Cortex of kidney (tissue), 1 donor: ENCODE data around the gene CALCB.

ENCODE experiments used
- DNase-seq: peaks from one replicate; lab custom pipeline; 2025; lab: John Stamatoyannopoulos, UW

Gene CALCB

DNA sequence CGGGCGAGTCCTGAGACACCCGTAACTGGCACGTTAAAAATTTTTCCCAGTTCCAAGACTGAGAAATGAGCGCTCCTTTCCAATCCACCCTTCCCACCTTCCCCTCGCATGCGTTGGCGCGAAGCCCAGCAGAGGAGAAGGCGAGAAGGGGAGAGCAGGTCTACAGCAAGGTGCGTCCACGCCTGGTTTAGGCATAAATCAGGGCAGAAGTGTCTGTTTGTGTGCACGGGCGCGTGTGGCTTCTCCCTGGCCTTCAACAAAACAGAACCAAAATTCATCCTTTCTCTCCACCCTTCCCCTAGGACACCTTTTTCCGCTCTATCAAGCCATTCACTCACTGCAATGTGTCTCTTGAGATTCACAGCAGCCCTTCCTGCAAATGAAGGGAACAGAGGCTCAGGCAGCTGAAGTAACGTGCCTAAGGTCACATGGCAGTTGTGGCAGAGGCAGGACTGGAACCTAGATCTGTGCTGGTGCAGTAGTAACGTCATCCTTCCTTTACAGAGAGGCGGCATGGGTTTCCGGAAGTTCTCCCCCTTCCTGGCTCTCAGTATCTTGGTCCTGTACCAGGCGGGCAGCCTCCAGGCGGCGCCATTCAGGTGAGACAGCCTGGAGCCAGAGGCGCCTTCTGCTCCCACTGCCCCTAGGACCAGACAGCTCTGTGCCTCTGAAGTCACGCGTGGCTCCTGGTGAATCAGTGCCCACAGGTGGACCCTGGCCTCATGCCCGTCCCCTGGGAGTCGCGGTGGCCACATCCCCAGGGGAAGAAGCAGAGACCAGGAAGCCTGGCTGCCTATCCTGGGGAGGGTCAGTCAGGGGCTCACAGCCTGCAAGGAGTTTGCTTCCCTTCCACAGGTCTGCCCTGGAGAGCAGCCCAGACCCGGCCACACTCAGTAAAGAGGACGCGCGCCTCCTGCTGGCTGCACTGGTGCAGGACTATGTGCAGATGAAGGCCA is 1.1 kb downstream of the CALCB start:
- no peak for DNase-seq

DNA sequence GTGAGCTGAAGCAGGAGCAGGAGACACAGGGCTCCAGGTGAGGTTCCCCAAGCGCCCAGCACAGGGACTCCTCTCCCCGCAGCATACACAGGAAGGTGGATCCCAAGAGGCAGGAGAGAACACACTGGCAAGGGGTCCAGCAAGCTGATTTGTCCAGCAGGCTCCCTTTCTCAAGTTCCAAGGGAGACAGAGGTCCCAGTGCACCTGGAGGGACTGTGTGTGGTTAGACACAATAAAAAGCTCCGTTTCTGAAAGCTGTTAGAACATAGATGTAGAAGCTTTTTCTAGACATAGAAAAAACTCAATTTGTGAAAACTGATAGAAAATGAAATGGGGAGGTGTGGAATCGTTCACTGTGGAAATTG is 1.8 kb downstream of the CALCB start:
- no peak for DNase-seq

DNA sequence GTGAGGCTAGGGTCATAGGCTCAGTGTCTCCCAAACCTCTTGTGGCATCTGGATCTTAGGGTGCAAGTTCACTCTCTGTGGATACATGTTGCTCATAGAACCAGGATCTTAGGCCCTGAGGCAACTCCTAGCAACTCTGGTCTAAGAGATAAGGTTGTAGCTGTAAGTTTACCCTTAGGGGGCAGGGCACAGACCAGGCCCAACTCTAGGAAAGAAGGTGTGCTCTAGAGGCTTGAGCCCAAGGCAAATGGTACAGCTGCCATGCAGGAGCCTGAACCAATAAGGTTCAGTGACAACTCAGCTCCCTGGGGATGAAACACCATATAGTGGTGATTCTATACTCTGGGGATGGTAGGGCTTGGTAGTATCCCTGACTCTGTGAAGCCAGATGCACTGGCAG is 17.8 kb downstream of the CALCB start:
- DNase-seq: no peak

DNA sequence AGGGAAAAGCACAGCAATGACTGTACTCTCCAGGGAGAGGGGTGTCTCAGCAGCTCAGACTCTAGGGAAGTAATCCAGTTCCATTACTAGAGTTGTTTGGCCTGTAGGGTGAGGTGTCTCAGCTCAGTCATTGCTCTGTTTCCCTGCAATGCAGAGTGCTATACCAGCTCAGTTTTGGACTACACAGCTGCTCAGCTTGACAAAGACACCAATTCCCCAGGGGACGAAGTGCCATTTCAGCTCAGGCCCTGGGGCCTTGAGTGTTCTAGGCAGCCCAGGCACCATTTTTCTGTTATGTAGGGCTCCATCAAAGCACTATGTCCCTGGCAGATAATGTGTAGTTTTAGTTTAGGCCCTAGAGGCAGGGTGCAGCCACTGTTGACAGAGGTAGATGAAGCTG is 18.2 kb downstream of the CALCB start:
- no peak for DNase-seq

DNA sequence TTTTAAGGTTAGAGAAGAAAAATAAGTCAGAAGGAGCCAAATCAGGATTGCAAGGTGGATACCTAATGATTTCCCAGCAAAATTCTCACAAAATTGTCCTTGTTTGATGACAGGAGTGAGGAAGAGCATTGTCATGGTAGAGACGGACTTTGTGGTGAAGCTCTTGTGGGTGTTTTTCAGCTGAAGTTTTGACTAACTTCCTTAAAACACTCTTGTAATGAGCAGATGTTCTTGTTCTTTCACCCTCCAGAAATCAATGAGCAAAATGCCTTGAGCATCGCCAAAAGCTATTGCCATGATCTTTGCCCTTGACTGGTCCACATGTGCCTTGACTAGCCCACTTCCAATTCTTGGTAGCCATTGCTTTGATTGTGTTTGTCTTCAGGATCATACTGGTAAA is 20.0 kb downstream of the CALCB start:
- no peak for DNase-seq

DNA sequence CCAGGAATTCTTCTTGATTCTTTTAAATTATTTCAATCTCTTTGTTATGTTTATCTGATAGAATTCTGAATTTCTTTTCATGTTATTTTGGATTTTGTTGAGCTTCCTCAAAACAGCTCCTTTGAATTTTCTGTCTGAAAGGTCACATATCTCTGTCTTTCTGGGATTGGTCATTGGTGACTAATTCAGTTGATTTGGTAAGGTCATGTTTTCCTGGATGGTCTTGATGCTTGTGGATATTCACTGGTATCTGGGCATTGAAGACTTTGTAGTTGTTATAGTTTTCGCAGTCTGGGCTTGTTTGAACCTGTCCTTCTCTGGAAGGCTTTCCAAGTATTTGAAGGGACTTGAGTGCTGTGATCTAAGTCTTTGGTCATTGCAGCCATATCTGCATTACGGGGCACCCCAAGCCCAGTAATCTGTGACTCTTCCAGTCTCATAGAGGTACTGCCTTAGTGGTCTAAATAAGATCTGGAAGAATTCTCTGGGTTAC is 22.4 kb downstream of the CALCB start:
- no peak for DNase-seq

DNA sequence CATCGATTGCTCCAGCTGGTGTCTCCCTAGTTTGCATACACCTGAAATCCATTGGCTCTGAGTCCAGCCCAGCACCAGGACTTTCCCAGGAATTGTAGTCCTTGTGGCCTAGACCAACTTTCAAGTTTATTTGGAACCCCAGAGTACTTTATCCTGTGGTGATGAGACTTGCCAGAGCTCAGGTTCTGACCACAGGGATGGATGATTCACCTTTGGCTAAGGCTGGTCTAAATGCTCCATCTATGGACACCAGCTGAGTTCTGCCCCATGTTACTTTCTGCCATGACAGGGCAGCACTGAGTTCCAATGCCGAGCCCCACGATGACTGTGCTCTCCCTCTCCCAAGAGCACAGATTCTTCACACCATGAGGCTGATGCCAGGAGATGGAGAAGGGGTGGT is 24.0 kb downstream of the CALCB start:
- DNase-seq: no peak

DNA sequence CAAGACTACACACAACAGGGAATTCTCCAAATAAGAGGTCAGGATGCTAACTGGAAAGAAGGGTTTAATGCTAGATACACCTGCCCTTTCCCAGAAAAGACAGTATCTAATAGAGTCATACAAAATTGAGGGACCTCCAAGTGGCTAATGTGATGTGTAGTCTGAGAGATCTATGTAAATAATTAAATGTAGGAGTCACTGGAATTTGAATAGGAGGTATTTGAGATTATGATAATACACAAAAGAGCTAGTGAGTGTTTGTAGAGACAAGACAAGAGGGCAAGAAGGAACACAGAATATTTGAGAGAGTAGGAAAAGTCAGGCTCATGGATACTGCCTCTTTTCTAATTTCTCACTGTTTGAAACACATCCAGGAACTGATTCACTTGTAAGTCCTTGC is 25.9 kb downstream of the CALCB start:
- no peak for DNase-seq

DNA sequence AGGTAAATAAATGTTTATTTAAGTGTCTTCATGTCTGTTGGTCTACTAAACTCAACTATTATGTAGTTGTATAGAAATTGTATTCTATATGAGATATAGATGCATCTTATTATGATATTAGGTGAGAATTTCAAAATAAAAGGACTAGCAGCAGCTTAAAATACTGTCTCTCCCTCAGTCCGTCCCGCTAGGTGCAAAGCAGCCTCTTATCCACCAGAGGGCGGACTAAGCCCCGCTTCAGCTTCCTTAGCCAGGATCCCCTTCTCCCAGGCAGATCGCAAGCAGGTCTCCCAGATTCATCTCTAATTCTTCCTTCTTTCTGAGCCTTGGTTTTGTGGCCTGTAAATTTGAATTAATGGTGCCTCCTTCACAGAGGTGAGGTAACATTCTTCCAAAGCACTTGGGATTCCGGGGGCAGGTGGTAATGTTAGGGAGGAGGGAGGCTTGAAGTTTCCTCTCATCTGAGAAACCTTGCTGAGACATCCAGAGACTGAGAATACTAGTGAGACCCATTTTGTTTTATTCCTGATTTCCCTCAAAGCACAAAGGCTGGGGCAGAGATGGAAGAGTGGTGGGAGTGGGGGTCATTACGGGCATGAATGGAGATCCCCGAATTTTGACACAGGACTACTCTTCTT is 27.8 kb downstream of the CALCB start:
- DNase-seq: no peak

DNA sequence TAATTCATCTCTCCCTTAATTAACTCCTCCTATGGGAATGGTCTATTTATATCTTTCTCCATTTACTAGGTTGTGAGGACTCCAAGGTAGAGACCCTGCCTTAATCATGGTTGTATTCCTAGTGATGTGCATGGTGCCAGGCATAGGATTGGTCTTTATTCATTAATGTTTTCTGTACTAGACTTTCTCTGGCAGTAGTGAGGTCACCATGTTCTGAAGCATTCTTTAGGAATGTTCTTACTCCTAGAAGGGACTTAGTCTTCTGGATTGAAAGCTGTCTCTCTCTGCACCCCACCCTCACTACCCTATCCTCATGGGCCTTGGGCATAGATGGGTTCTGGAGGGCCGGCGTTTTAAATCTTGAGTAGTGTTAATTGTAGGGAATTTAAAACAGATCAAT is 30.8 kb downstream of the CALCB start:
- no peak for DNase-seq

DNA sequence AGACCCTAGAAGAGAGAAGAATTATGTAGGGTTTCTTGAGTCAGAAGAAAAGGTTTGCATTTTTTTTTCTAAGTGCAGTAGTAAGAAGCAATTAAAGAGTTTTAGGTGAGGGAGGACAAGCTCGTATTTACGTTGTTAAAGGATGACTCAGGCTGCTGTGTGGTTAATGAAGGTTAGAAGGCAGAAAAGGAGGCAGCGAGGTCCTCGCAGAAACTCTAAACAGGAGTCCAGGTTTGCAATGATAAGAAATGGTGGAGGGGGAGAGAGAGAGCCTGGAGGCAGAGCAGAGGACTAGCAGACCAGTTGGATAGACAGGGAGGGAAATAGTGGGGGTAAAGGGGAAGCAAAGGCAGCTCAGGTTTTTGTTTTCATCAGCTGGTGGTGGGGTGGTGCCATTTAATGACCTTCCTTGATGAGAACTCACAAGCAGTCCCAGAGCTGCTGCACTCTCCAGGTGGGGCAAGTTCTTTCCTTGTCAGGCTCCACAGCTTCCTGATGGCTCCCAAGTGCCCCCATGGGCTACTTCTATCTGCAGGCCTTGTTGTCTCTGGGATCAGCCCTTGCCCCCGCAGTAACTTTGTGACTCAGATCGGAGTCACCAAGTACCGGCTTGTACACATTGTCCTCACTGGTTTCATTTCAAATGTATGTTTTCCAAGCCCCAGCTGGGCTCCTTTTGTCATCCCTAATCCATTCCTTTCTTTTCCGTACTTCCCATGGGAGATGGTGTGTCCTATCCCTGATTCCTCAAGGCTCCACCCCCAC is 33.0 kb downstream of the CALCB start:
- no peak for DNase-seq

DNA sequence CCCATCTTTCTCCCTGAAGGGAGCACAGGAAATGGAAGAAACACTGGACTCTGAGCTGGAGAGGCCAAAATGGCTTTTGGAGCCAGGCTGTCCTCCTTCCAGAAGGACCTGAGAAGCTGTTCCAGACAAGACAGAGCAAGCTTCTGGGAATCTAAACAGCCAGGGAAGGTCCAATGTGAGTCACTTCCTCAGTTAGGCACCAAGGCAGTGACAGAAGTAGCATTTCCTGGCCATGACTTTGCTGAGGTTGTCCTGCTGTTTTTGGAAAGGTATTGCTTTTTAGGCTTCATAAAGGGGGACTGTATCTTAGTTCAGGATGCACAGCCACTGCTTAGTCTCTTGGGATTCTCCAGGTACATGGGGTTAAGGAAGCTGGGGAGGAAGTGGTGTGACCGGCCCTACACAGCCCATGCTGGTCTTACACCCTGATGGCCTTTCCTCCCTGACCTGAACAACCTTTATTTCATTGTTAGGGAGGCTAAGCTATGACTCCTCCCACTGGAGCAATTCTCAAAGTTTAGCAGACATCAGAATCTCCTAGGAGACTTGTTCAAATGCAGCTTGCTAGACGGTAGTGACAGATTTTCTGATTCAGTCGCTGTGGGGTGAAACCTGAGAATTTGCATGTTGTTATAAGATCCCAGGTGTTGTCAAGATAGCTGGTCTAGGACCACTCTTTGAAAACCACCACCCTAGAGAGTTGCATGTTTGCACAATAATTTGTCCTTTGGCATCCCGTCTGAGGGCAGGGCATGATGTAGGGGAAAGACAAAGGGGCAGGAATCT is 34.5 kb downstream of the CALCB start:
- no peak for DNase-seq

DNA sequence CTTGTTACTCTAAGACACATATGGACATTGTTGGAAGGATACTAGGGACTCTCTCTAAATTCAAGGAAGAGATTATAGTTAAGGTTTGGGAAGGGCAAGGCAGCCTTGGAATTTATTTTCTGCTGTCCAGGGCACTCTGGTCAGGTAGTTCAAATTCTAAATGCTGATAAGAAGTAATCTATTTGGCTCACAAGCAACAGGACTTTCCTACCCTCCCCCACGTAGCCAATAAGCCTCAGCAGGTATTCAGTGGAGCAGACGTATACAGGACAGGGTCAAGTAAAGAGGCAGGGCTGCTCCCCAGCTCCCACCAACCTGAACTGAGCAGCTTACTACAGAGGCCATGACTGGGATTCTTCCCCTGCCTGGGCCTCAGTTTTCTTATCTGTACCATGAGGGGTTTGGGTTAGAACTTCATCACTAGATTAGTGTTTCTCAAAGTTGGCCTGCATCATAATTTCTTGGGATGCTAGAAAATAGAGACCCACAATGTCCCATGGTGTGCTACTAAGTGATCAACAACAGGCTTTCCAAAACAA is 35.3 kb downstream of the CALCB start:
- DNase-seq: no peak

DNA sequence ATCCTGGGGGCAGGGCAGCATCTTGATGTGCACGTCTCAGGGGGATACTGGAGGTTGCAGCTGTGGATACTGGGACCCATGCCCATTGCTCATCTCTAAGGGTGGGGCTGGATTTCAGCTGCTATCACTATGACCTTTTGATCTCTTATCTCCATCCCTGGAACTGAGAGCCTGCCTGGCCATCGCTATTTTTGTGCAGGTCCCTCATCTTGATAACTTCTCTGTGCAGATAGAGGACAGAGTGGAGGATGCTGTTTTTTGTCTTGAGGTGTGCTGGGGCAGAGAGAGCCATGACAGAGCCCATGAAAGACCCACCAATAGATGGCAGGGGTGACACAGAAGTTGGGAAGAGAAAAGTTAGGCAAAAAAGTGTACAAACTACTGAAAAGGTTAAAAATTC is 36.2 kb downstream of the CALCB start:
- no peak for DNase-seq

DNA sequence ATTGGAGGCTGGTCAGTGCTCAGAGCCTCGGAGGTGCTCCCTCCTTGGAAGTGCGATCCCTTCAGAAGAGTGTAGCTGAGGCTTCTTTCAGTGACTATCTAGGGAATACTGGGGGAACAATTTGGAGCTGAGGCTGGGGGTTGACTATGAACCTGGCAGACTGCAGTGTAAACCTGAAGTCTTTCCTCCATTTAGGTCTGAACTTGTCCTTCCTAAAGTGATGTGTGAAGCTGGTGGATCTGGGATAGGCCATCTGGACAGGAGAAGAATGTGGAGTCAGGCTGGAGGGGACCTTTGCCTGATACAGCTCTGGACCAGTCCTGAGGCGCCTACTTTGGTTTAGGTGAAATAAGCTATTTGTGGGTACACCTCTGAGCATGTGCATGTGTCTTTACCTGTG is 37.8 kb downstream of the CALCB start:
- no peak for DNase-seq

DNA sequence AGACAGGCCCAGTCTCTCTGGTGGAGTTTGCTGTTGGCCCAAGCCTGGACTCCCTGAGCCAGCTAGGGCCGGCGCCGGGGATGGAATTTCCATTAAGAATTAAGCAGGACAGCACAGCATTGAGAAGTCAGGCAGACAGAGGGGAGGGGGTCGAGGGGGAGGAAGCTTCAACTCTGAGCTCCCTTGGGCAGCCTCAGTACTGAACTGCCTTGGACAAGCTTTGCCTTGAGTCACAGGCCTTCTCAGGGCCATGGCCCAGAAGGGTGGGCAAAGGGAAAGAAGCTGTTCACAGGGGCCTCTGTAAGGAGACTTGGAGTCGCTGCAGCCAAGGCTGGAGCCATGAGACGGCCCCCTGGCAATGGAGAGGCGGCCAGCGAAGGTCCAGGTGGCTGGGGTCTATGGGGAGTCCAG is 38.7 kb downstream of the CALCB start:
- DNase-seq: no peak

DNA sequence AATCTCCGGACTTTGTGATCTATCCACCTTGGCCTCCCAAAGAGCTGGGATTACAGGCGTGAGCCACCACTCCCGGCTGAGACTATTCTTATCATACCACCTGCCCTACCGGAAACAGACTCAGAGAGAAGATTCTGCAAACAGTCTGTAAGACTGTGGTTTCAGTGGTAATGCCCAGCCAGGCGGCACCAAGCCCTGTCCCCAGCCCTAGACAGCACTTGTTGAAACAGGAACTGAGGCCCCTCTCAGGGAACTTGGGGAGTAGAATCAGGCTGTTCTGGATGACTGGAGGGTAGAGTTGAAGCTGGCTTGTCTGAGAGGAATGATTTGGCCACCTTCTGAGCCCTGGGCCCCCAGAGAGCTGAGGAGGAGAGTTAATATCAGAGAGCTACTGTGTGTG is 40.0 kb downstream of the CALCB start:
- DNase-seq: no peak

DNA sequence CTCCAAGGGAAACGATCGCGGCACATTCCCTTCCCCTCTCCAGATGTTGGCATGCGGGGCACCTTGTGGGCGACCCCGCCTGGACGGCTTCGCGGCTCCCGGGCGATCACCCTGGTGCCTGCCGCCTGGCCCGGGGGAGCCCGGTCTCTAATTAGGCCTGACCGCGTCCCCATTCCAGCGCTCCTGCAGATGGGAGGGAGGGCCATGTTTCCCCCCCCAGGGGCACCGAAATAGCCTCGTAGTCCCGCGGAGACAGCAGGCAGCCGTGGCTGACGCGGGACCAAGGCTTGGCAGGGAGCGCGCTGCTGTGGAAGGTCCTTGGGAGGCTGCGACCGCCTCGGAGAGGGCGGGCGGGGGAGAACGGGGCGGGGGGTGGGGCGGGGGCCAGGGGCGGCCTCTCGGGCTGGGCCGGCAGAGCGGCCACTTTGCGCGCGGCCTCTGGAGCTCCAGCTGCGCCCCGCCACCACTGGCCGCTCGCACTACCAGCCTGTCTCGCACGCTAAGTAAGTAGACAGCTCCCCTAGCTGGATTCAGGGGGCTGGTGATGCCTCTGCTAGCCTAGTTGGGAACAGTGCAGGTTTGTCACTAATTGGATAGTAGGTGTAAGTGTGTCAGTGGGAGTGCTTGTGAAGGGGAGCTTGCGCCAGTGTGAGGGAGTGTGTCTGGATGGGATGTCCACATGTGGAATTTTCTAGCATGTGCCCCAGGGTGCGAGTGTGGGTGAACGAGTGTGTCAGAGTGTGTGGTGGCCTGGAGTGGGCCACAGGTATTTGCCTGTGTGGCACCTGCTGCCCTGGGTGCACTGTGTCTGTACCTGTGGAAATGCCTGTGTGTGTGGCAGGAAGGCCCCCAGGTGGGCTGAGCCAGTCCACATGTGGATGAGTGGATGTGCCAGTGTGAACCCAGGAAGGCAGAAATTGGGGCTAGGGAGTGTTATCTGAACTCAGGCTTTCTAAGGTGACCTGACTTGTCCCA is 41.4 kb downstream of the CALCB start, which contains the start of gene INSC:
Gene INSC, plus strand, starts transcription at position 423 of the 975 bp plus-strand sequence. CDS start 34,252 bp downstream, outside the sequence.
- no peak for DNase-seq

DNA sequence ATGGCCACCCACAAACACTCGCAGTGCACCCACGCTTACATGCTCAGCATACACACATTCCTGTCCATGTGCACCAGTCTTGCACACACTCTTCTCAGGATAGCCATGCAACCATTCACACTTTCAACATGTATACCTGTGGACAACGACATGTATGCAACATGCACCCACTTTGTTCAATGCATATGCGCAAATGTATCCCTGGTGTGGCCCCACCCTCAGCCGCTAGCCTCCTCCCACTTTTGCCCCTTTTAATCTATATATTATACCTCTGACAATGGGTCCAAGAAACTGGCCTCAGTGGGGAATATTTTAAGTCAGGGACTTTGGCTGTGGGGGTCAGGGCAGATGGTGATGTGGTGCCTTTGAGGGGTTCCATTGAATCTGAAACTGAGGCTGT is 42.3 kb downstream of the CALCB start:
- no peak for DNase-seq

DNA sequence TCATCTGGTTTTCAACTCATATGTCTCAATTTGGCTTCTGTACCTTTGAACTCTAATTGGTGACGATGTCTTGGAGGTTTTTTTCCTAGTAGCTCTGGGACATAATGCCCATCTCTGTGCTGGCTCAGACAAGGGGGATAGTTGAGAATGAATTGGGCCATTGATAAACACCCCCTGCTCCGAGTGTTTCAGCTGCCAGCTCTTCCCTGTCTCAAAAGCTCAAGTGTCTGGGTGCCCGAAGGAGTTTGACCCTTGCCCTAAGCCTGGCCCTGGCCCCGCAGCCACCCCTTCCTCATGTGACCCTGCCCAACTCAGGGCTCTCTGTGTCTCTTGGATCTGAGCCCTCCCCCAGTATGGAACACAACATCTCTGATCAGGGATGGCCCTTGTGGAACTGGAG is 44.4 kb downstream of the CALCB start:
- no peak for DNase-seq
